ENCODE measurements around the gene YJU2. TPM values are rescaled to one million over a fixed set of nuclear protein-coding genes. Genes with fewer than 3 reads are reported as not detected.

YJU2 gene
- total RNA-seq = 10 to 100 TPM; 38.8 to 41.2 TPM
- polyA plus RNA-seq = 29.6 TPM

DNA sequence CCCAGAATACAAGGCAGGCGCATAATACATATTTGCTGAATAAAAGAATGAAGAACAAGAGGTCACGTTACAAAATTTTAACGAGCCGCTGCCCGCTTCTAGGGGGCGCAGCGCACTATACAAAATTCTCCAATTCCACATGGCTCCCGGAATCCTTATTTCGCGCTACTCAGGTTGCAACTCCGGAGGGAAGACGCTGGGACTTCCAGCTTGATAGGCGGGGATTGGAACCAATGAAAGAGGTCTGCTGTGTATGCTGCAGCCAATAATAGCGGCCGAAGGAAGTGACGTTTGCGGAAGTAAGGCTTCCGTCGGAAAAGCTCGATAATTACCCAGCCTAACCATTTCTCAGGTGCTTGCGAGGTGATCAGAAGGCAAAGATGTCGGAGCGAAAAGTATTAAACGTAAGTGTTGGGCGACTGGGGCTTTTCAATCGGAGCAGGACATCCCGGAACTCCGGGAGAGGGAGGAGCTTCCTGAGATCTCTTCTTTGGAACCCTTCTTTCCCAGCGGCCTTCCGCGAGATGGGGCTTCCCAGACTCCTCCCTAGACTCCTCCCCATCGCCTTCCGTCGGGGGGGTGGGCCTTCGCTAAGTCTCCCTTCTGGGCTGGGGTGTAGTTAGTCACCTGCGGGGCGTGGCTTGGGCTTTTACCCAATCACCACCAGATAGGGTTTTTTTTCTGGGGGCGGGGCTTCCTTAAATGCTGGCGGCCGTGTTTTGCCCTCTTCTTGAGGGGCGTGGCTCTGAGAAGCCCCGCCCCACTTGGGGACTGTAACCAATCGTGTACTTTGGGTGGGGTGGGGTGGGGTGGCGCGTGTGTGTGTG lies at the start of gene YJU2:
Gene YJU2 (plus strand): TSS at position 314 of the 827 bp plus-strand sequence. CDS start 67 bp downstream, at position 381.
- peaks cover 33% of the 10 kb centered on the region for H3K36me3 ChIP-seq (ENCODE audit: insufficient read depth, low read length)
- H3K9me3 ChIP-seq (ENCODE audit: low read length) = no peaks in the 10 kb centered on the region
- Mint-ChIP-seq H3K9me3 (peaks cover 0 to 2% (median 2%) of the 10 kb centered on the region in 5 donors), H3K4me3 (peak within 1 kb of the TSS; percentile 89 to 99 (median 97)), H3K36me3 (peaks cover 7 to 42% (median 18%) of the 10 kb centered on the region in 3 donors), H3K27me3 (peaks cover 3% of the 10 kb centered on the region in 2 donors), H3K4me1 (peaks cover 15 to 27% (median 22%) of the 10 kb centered on the region in 3 donors), H3K27ac (peak within 1 kb of the TSS; percentile 95 to 100 (median 99))
- CTCF ChIA-PET = interaction anchor here (0.6 to 1.2 kb wide), 7 partner anchors 9 to 389 kb away, joined by 3 to 6 read pairs (median 3); partner anchors contain the start of gene EEF2
- H3K27ac ChIP-seq (ENCODE audit: low read depth, low read length) = peak within 1 kb of the TSS; percentile 100
- H3K4me3 ChIP-seq (ENCODE audit: low read length) = peak within 1 kb of the TSS; percentile 100
- peaks cover 17% of the 10 kb centered on the region for H3K4me1 ChIP-seq (ENCODE audit: insufficient read depth, low read length)
- POLR2A ChIA-PET = interaction anchor here (0.5 to 1.3 kb wide), 11 partner anchors 18 to 484 kb away, joined by 3 to 9 read pairs (median 4); partner anchors contain the start of genes CHAF1A, EEF2, MPND and MRPL54
- peak; percentile 97 to 99 (median 98) for DNase-seq
- H3K27me3 ChIP-seq (ENCODE audit: insufficient read depth, low read length, poor library complexity, severe bottlenecking) = no peaks in the 10 kb centered on the region

DNA sequence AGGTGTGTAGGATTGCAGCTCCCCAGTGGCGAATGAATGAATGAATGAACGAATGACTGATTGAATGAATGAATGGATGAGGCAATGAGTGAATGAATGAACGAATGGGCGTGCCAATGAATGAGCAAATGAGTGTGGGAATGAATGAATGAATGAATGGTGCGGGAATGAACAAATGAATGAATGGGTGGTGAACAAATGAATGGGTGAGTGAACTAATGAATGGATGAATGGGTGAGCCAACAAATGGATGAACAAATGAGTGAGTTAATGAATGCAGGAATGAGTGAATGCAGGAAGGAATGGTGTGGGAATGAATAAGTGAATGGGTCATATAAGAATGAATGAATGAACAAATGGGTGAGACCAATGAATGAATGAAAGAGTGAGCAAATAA lies 49.7 kb upstream of the YJU2 start:
- Histone ChIP-seq H3K4me3 (ENCODE audit: low read length) (no peak overlapping the region), H3K4me1 (ENCODE audit: insufficient read depth, low read length) (no peaks in the 10 kb centered on the region), H3K27ac (ENCODE audit: low read depth, low read length) (no peak overlapping the region), H3K27me3 (ENCODE audit: insufficient read depth, low read length, poor library complexity, severe bottlenecking) (peaks cover 22% of the 10 kb centered on the region), H3K9me3 (ENCODE audit: low read length) (no peaks in the 10 kb centered on the region), H3K36me3 (ENCODE audit: insufficient read depth, low read length) (no peaks in the 10 kb centered on the region)
- H3K9me3 Mint-ChIP-seq = no peaks in the 10 kb centered on the region
- peaks cover 47 to 52% of the 10 kb centered on the region in 2 donors for H3K27me3 Mint-ChIP-seq
- H3K27ac Mint-ChIP-seq = peak overlapping the region in 2 of 8 donors; percentile 17 to 20
- H3K36me3 Mint-ChIP-seq = peaks cover 0 to 11% (median 0%) of the 10 kb centered on the region in 3 donors
- DNase-seq = no peak
- ChIA-PET CTCF (no interaction called here), POLR2A (no interaction called here)
- no peak overlapping the region for H3K4me3 Mint-ChIP-seq
- peaks cover 9 to 13% (median 10%) of the 10 kb centered on the region in 3 donors for H3K4me1 Mint-ChIP-seq

DNA sequence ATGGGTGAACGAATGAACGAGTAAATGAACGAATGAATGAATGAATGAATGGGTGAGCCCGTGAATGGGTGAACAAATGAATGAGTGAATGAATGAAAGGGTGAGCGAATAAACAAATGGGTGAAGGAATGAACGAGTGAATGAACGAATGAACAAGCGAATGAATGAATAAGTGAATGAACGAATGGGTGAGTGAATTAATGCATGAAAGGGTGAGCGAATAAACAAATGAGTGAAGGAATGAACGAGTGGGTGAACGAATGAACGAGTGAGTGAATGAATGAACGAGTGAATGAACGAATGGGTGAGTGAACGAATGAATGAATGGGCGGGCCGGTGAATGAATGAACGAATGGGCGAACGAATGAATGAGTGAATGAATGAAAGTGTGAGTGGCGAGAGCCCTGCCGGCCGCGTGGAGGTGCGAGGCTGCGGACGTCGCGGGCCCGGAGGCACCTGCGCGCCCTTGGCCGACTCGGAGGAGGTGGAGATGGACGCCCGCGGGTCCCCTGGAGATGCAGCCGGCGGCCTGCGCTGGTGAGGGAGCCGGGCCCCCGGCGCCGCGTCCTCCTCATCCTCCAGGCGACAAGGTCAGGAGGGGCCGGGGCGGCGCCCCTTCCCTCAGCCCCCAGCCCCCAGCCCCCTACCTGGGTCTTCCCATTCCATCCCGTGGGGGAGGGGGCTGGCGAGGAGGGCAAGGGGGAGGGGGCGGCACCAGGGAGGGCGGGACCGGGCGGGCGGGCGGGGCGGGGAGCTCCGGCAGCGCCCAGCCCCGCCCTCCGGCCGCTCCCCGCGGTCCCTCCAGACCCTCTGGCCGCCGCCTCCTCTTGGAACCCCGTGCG lies 49.0 kb upstream of the YJU2 start:
- POLR2A ChIA-PET = no interaction called here
- Mint-ChIP-seq H3K9me3 (no peaks in the 10 kb centered on the region), H3K4me3 (peak overlapping the region in 1 of 7 donors; percentile 49), H3K27me3 (peaks cover 44 to 52% of the 10 kb centered on the region in 2 donors), H3K4me1 (peaks cover 9 to 13% (median 10%) of the 10 kb centered on the region in 3 donors), H3K36me3 (peaks cover 0 to 11% (median 0%) of the 10 kb centered on the region in 3 donors), H3K27ac (peak overlapping the region in 2 of 8 donors; percentile 17 to 20)
- H3K36me3 ChIP-seq (ENCODE audit: insufficient read depth, low read length) = no peaks in the 10 kb centered on the region
- H3K4me1 ChIP-seq (ENCODE audit: insufficient read depth, low read length) = no peaks in the 10 kb centered on the region
- no peak overlapping the region for H3K4me3 ChIP-seq (ENCODE audit: low read length)
- DNase-seq = no peak
- CTCF ChIA-PET = no interaction called here
- peaks cover 22% of the 10 kb centered on the region for H3K27me3 ChIP-seq (ENCODE audit: insufficient read depth, low read length, poor library complexity, severe bottlenecking)
- H3K27ac ChIP-seq (ENCODE audit: low read depth, low read length) = no peak overlapping the region
- H3K9me3 ChIP-seq (ENCODE audit: low read length) = no peaks in the 10 kb centered on the region

DNA sequence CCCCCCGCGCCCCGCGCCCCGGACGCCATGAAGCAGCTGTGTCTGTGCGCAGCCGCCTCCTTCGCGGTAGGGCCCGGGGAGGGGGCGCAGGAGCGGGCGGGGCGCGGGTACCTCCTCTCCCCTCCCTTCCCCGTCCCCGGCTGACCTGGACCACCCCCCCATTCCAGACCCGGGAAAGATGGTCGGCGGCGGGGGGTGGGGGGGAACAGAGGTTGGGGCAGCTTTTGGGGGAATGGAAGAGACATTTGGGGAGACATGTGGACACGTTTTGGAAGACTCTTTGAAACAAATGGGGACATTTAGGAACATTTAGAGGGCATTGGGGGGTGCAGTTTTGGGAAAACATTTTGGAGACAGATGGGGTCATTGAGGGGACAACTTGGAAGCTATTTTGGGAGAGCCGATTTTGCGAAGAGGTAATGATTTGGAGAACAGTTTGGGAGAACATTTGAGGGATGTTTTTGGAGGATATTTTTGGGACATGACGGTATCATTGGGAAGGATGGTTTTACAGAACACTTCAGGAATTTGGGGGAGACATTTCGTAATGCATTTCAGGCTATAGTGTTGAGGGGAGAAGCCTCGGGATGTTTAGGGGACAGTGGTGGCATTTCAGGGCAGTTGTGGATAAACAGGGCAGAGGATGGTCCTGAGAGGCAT lies 48.3 kb upstream of the YJU2 start:
- no peak for DNase-seq
- Mint-ChIP-seq H3K9me3 (no peaks in the 10 kb centered on the region), H3K27ac (no peak overlapping the region), H3K27me3 (peaks cover 39 to 47% of the 10 kb centered on the region in 2 donors), H3K4me3 (peak overlapping the region in 1 of 7 donors; percentile 26), H3K36me3 (peaks cover 0 to 11% (median 0%) of the 10 kb centered on the region in 3 donors), H3K4me1 (peaks cover 9 to 13% (median 10%) of the 10 kb centered on the region in 3 donors)
- H3K4me1 ChIP-seq (ENCODE audit: insufficient read depth, low read length) = no peaks in the 10 kb centered on the region
- no peak overlapping the region for H3K27ac ChIP-seq (ENCODE audit: low read depth, low read length)
- H3K9me3 ChIP-seq (ENCODE audit: low read length) = no peaks in the 10 kb centered on the region
- POLR2A ChIA-PET = no interaction called here
- H3K27me3 ChIP-seq (ENCODE audit: insufficient read depth, low read length, poor library complexity, severe bottlenecking) = peaks cover 22% of the 10 kb centered on the region
- H3K36me3 ChIP-seq (ENCODE audit: insufficient read depth, low read length) = no peaks in the 10 kb centered on the region
- H3K4me3 ChIP-seq (ENCODE audit: low read length) = no peak overlapping the region
- CTCF ChIA-PET = no interaction called here

DNA sequence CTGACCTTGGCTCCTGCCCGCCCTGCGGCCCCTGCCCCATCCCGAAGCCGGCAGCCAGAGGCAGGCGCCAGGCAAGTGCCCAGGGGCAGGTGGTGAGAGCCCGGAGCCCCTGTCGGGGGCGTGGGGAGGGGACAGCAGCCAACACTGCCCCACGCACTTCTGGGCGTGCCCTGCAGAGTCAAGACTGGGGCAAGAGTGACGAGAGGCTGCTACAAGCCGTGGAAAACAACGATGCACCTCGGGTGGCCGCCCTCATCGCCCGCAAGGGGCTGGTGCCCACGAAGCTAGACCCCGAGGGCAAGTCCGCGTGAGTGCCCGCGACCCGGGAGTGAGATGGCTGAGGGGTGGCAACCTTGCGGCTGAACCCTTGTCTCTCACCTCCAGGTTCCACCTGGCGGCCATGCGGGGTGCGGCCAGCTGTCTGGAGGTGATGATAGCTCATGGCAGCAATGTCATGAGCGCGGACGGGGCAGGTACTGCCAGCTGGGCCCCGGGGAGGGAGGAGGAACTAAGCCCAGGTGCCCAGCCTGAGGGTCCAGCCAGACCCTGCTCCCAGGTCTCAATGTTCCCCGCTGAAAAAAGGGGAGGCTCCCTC lies 47.1 kb upstream of the YJU2 start:
- Mint-ChIP-seq H3K36me3 (peaks cover 0 to 5% (median 0%) of the 10 kb centered on the region in 3 donors), H3K4me1 (peaks cover 13 to 15% (median 13%) of the 10 kb centered on the region in 3 donors), H3K27ac (no peak overlapping the region), H3K4me3 (no peak overlapping the region), H3K9me3 (no peaks in the 10 kb centered on the region), H3K27me3 (peaks cover 29 to 39% of the 10 kb centered on the region in 2 donors)
- DNase-seq = no peak
- no peaks in the 10 kb centered on the region for H3K9me3 ChIP-seq (ENCODE audit: low read length)
- CTCF ChIA-PET = no interaction called here
- H3K4me1 ChIP-seq (ENCODE audit: insufficient read depth, low read length) = peaks cover 5% of the 10 kb centered on the region
- no peak overlapping the region for H3K27ac ChIP-seq (ENCODE audit: low read depth, low read length)
- H3K27me3 ChIP-seq (ENCODE audit: insufficient read depth, low read length, poor library complexity, severe bottlenecking) = peaks cover 22% of the 10 kb centered on the region
- POLR2A ChIA-PET = no interaction called here
- H3K4me3 ChIP-seq (ENCODE audit: low read length) = no peak overlapping the region
- no peaks in the 10 kb centered on the region for H3K36me3 ChIP-seq (ENCODE audit: insufficient read depth, low read length)

DNA sequence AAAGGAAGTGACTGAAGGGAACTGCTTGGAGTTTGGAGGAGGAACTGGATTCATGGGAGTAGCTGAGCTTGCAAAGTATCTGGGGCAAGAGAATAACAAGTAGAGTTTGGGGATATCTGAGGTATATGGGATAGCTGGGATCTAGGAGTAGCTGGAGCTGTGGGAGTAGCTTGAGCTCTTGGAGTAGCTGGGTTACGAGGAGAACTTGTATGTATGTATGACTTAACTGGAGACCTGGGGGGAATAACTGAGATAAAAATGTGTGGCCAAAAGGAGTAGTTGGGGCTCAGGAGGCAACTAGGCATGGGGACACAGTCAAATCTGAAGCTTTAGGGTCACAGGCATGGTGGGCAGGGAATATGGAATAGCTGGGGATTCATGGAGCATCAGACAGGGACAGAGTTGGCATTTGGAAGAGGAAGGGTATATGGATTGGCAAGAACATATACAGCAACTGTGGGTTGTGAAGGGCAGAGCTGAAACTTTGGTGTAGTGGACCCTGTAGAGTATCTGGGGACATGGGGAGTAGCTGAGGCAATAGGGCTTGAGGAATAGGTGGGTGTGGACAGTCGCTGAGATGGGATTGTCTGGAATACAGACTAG lies 45.8 kb upstream of the YJU2 start:
- Mint-ChIP-seq H3K27me3 (peaks cover 23 to 29% of the 10 kb centered on the region in 2 donors), H3K4me1 (peaks cover 13 to 15% (median 13%) of the 10 kb centered on the region in 3 donors), H3K36me3 (peaks cover 0 to 4% (median 0%) of the 10 kb centered on the region in 3 donors), H3K9me3 (no peaks in the 10 kb centered on the region), H3K27ac (peak overlapping the region in 1 of 8 donors; percentile 1), H3K4me3 (no peak overlapping the region)
- no peaks in the 10 kb centered on the region for H3K36me3 ChIP-seq (ENCODE audit: insufficient read depth, low read length)
- POLR2A ChIA-PET = interaction anchor here (0.6 kb wide), 1 partner anchor 483 kb away, joined by 3 read pairs; no protein-coding TSS in a partner anchor
- H3K27me3 ChIP-seq (ENCODE audit: insufficient read depth, low read length, poor library complexity, severe bottlenecking) = peaks cover 18% of the 10 kb centered on the region
- H3K27ac ChIP-seq (ENCODE audit: low read depth, low read length) = no peak overlapping the region
- H3K9me3 ChIP-seq (ENCODE audit: low read length) = no peaks in the 10 kb centered on the region
- CTCF ChIA-PET = interaction anchor here (0.6 to 2.3 kb wide), 6 partner anchors 8 to 216 kb away, joined by 3 to 9 read pairs (median 4); partner anchors contain the start of gene EEF2
- H3K4me1 ChIP-seq (ENCODE audit: insufficient read depth, low read length) = peaks cover 5% of the 10 kb centered on the region
- DNase-seq = no peak
- H3K4me3 ChIP-seq (ENCODE audit: low read length) = no peak overlapping the region

DNA sequence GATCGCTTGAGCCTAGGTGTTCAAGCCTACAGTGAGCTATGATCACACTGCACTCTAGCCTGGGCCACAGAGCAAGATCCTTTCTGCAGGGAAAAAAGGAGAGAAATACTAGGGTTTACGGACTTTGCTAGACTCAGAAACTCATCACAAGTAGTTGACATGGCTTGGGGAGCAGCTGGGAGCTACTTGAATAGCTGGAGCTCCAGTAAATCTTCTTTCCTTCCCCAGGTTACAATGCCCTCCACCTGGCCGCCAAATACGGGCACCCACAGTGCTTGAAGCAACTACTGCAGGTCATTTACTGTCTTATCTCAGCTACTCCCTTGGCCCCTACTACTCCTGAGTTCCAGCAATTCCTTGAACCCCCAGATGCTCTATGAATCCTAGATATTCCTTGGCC lies 45.1 kb upstream of the YJU2 start:
- Mint-ChIP-seq H3K9me3 (no peaks in the 10 kb centered on the region), H3K4me3 (no peak overlapping the region), H3K27ac (no peak overlapping the region), H3K4me1 (peaks cover 13 to 15% (median 13%) of the 10 kb centered on the region in 3 donors), H3K27me3 (peaks cover 16 to 25% of the 10 kb centered on the region in 2 donors), H3K36me3 (peaks cover 0 to 4% (median 0%) of the 10 kb centered on the region in 3 donors)
- Histone ChIP-seq H3K9me3 (ENCODE audit: low read length) (no peaks in the 10 kb centered on the region), H3K4me1 (ENCODE audit: insufficient read depth, low read length) (peaks cover 5% of the 10 kb centered on the region), H3K4me3 (ENCODE audit: low read length) (no peak overlapping the region), H3K36me3 (ENCODE audit: insufficient read depth, low read length) (no peaks in the 10 kb centered on the region), H3K27ac (ENCODE audit: low read depth, low read length) (no peak overlapping the region), H3K27me3 (ENCODE audit: insufficient read depth, low read length, poor library complexity, severe bottlenecking) (peaks cover 11% of the 10 kb centered on the region)
- CTCF ChIA-PET = interaction anchor here (0.8 to 2.3 kb wide), 6 partner anchors 9 to 216 kb away, joined by 3 to 9 read pairs (median 4); partner anchors contain the start of gene EEF2
- no peak for DNase-seq
- POLR2A ChIA-PET = no interaction called here
